Vagina (tissue), 2 donors: ENCODE measurements around the gene INPP5K. TPM values are rescaled to one million over a fixed set of nuclear protein-coding genes. Genes with fewer than 3 reads are reported as not detected.

Source experiments
- DNase-seq, 2 donors: peaks; one replicate each; pipeline ENCODE4 v3.0.0-alpha.2; 2017; ENCODE audit errors: extremely low spot score in 2 of 2
- H3K27ac ChIP-seq: fragments of 200-600 bp; sonication (generic); one replicate; pipeline ENCODE4 v1.5.1; 2019
- H3K27me3 ChIP-seq: fragments of 200-600 bp; sonication (generic); one replicate; pipeline ENCODE4 v1.5.1; 2019
- H3K36me3 ChIP-seq, 2 donors: fragments of 200-600 bp; sonication (generic); one replicate each; pipeline ENCODE4 v1.5.1; 2017 to 2019
- H3K4me1 ChIP-seq: fragments of 200-600 bp; sonication (generic); one replicate; pipeline ENCODE4 v1.5.1; 2019
- H3K4me3 ChIP-seq, 2 donors: fragments of 200-600 bp; sonication (generic); 1 replicate in 1 of 2; 2 replicates in 1 of 2; pipeline ENCODE4 v1.5.1; 2016 to 2019
- H3K9me3 ChIP-seq: fragments of 200-600 bp; sonication (generic); one replicate; pipeline ENCODE4 v1.5.1; 2019
- CTCF ChIP-seq, 3 experiments: fragments of 450-650 bp in 2 of 3; fragments of 200-600 bp in 1 of 3; sonication (generic) in 1 of 3; IDR thresholded peaks; one replicate each; pipeline ENCODE4 v1.5.1; 2017 to 2019; ENCODE audit warnings: antibody characterized with exemption in 3 of 3, mild to moderate bottlenecking in 2 of 3, moderate library complexity in 2 of 3
- POLR2A ChIP-seq, 2 donors: fragments of 450-650 bp; IDR thresholded peaks; one replicate each; pipeline ENCODE4 v1.6.1; 2017; ENCODE audit warnings: antibody characterized with exemption in 2 of 2, mild to moderate bottlenecking in 2 of 2, moderate library complexity in 2 of 2
- POLR2AphosphoS5 ChIP-seq, 2 donors: sonication (generic); formaldehyde crosslinking; IDR thresholded peaks; one replicate each; pipeline ENCODE4 v1.9.0; 2017; ENCODE audit warnings: antibody characterized with exemption in 2 of 2, mild to moderate bottlenecking in 2 of 2, low read depth in 1 of 2; ENCODE audit not compliant: insufficient read depth in 1 of 2
- intact Hi-C: fragments of 100-400 bp; cut with DNase I; formaldehyde crosslinking; loops from one replicate; pipeline ENCODE4 v1.15.1; 2023
- total RNA-seq: library from RNA; depleted of rRNA; stranded (reverse); fragments of >200 nt; gene quantifications from one replicate; pipeline ENCODE4 v1.2.3, GENCODE V29; 2016

INPP5K gene
- total RNA-seq, 1 donor from 2014 or later = 96.0 TPM

GRCh38 chr17:1474402-1475189 lies 41.8 kb downstream of the INPP5K start:
- no peak overlapping the region for H3K27ac ChIP-seq
- peaks cover 3 to 75% of the 10 kb centered on the region in 2 donors for H3K36me3 ChIP-seq
- intact Hi-C loops = no loop called here
- no peak for DNase-seq
- H3K27me3 ChIP-seq = no peaks in the 10 kb centered on the region
- no peak overlapping the region for H3K4me3 ChIP-seq
- TF ChIP-seq POLR2AphosphoS5 (IDR thresholded peaks at IDR 0.05; ENCODE audit: insufficient read depth in 1 of 2, low read depth in 1 of 2) (no peak), POLR2A (IDR thresholded peaks at IDR 0.05) (no peak), CTCF (IDR thresholded peaks at IDR 0.05) (no peak)
- H3K9me3 ChIP-seq = no peaks in the 10 kb centered on the region
- H3K4me1 ChIP-seq = no peaks in the 10 kb centered on the region

DNA sequence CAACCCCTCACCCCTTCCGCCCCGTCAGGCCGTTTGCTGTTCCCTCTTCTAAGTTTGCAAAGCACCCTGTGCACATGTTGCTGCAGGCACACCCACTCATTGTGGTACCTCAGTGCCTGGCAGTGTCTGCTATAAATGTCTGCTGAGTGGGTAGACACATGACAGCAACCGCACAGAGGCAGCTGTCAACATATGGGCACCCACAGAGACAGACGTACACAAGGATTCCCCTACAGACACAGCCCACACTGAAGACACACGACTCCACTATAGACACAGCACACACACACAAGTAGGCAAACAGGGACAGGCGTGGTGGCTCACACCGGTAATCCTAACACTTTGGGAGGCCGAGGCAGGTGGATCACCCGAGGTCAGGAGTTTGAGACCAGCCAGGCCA lies 42.6 kb downstream of the INPP5K start:
- Histone ChIP-seq H3K36me3 (peaks cover 0 to 74% of the 10 kb centered on the region in 2 donors), H3K4me3 (no peak overlapping the region), H3K4me1 (no peaks in the 10 kb centered on the region), H3K27ac (no peak overlapping the region), H3K27me3 (no peaks in the 10 kb centered on the region), H3K9me3 (no peaks in the 10 kb centered on the region)
- intact Hi-C loops = no loop called here
- no peak for DNase-seq
- no peak for TF ChIP-seq POLR2A (IDR thresholded peaks at IDR 0.05)
- no peak for TF ChIP-seq CTCF (IDR thresholded peaks at IDR 0.05)
- no peak for TF ChIP-seq POLR2AphosphoS5 (IDR thresholded peaks at IDR 0.05; ENCODE audit: insufficient read depth in 1 of 2, low read depth in 1 of 2)

GRCh38 chr17:1473170-1473569 lies 43.2 kb downstream of the INPP5K start:
- no peak for DNase-seq
- intact Hi-C loops = no loop called here
- peaks cover 0 to 74% of the 10 kb centered on the region in 2 donors for H3K36me3 ChIP-seq
- no peak overlapping the region for H3K4me3 ChIP-seq
- H3K9me3 ChIP-seq = no peaks in the 10 kb centered on the region
- H3K27ac ChIP-seq = no peak overlapping the region
- TF ChIP-seq POLR2AphosphoS5 (IDR thresholded peaks at IDR 0.05; ENCODE audit: insufficient read depth in 1 of 2, low read depth in 1 of 2) (no peak), POLR2A (IDR thresholded peaks at IDR 0.05) (no peak), CTCF (IDR thresholded peaks at IDR 0.05) (no peak)
- H3K4me1 ChIP-seq = no peaks in the 10 kb centered on the region
- no peaks in the 10 kb centered on the region for H3K27me3 ChIP-seq

GRCh38 chr17:1471911-1472821 lies 44.2 kb downstream of the INPP5K start:
- intact Hi-C loops = no loop called here
- H3K27me3 ChIP-seq = no peaks in the 10 kb centered on the region
- TF ChIP-seq POLR2A (IDR thresholded peaks at IDR 0.05) (no peak), CTCF (IDR thresholded peaks at IDR 0.05) (no peak), POLR2AphosphoS5 (IDR thresholded peaks at IDR 0.05; ENCODE audit: insufficient read depth in 1 of 2, low read depth in 1 of 2) (no peak)
- H3K4me1 ChIP-seq = no peaks in the 10 kb centered on the region
- H3K9me3 ChIP-seq = no peaks in the 10 kb centered on the region
- peaks cover 0 to 72% of the 10 kb centered on the region in 2 donors for H3K36me3 ChIP-seq
- no peak overlapping the region for H3K27ac ChIP-seq
- no peak for DNase-seq
- no peak overlapping the region for H3K4me3 ChIP-seq
